Activated naive CD8-positive, alpha-beta T cell treated with anti-CD3 and anti-CD28 coated beads for 36 hours (primary cell): Measurements from ENCODE around the gene DCTN5. TPM values are rescaled to one million over a fixed set of nuclear protein-coding genes. Genes with fewer than 3 reads are reported as not detected.
A peak's percentile ranks its signal among the peaks of the same experiment; 100 is the strongest.

Experiments used
- DNase-seq: peaks from one replicate; pipeline ENCODE4 v3.0.0; 2021
- H3K27ac Mint-ChIP-seq: one replicate; pipeline ENCODE4 v1.8.0; 2022; ENCODE audit warnings: mild to moderate bottlenecking, moderate library complexity, mixed read lengths
- H3K27me3 Mint-ChIP-seq: one replicate; pipeline ENCODE4 v1.8.0; 2022; ENCODE audit warnings: mild to moderate bottlenecking, mixed read lengths
- H3K36me3 Mint-ChIP-seq: one replicate; pipeline ENCODE4 v1.8.0; 2021; ENCODE audit warnings: mild to moderate bottlenecking, mixed read lengths
- H3K4me1 Mint-ChIP-seq: one replicate; pipeline ENCODE4 v1.8.0; 2021; ENCODE audit warnings: mixed read lengths
- H3K4me3 Mint-ChIP-seq: one replicate; pipeline ENCODE4 v1.8.0; 2022; ENCODE audit warnings: mild to moderate bottlenecking, moderate library complexity, mixed read lengths
- H3K9me3 Mint-ChIP-seq: one replicate; pipeline ENCODE4 v1.8.0; 2022; ENCODE audit warnings: mixed read lengths
- total RNA-seq, 2 experiments: library from RNA; stranded (reverse); gene quantifications; one replicate each; pipeline ENCODE4 v1.2.3, GENCODE V29; 2021

Gene DCTN5
- total RNA-seq, 2 experiments from 2014 or later = 81.3 to 88.0 TPM

DNA sequence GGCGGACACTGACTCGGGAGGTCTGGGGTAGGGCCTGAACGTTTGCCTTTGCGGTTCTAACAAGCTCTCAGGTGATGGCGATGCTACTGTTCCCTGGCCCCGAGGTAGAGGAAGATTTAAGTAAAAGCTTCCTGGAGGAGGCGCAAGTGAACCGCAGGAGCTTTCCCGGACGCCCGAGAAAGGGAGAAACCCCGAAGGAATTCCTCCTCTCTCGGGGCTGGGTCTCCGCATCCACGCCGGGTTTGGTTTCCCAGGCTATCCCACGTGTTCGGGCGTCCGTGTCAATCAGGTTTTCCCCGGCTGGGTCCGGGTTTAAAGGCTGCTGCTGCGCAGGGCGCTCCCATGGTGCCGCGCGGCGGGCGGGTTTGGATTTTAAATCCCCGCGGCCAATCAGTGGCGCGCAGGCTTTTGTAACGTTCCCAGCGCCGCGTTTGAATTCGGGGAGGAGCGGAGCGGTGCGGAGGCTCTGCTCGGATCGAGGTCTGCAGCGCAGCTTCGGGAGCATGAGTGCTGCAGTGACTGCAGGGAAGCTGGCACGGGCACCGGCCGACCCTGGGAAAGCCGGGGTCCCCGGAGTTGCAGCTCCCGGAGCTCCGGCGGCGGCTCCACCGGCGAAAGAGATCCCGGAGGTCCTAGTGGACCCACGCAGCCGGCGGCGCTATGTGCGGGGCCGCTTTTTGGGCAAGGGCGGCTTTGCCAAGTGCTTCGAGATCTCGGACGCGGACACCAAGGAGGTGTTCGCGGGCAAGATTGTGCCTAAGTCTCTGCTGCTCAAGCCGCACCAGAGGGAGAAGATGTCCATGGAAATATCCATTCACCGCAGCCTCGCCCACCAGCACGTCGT lies 37.4 kb downstream of the DCTN5 start, which contains the start of gene PLK1:
TSS of gene PLK1 (plus strand) at position 460 of the 844 bp plus-strand sequence. CDS start at position 504, 44 bp downstream.
- Mint-ChIP-seq H3K27me3 (no peaks in the 10 kb centered on the region), H3K4me1 (peaks cover 9% of the 10 kb centered on the region), H3K9me3 (no peaks in the 10 kb centered on the region), H3K27ac (peak within 1 kb of the TSS; percentile 72), H3K4me3 (peak within 1 kb of the TSS; percentile 93), H3K36me3 (peaks cover 41% of the 10 kb centered on the region)
- DNase-seq = peak; percentile 86

DNA sequence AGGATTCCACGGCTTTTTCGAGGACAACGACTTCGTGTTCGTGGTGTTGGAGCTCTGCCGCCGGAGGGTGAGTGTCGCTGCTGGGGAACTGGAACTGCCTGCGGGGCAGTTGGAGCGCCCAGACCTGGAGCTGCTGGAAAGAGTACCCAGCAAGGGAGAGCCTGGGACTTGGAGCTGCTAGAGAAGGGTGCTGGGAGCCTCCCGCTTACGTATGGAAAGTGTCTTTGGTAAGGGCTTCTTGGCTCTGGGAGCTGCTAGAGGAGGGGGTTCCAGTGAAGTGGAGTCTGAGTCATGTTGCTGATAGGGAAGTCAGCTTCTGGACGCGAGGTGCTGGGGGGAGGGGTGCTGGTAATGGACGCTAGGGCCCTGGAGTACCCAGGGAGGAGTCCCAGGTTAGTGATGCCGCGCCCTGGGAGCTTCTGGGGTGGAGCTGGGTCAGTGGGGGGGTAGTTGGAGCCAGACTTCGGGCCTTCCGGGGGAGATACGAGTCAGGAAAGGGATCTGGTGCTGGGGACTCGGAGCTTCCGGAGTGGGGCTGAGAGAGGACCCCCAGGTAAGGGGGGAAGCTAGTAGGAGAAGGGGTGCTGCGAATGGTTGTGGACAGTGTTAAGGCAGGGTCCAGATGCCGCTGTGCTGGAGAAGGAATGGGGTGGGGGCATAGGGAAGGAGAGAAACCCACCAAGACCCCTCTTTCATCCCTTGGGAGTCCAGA lies 38.2 kb downstream of the DCTN5 start:
- Mint-ChIP-seq H3K4me1 (peaks cover 9% of the 10 kb centered on the region), H3K27ac (peak overlapping the region; percentile 58), H3K36me3 (peaks cover 44% of the 10 kb centered on the region), H3K9me3 (no peaks in the 10 kb centered on the region), H3K4me3 (peak overlapping the region; percentile 93), H3K27me3 (no peaks in the 10 kb centered on the region)
- DNase-seq = peak; percentile 17

- peaks cover 9% of the 10 kb centered on the region for H3K4me1 Mint-ChIP-seq
- DNase-seq = no peak
- peak overlapping the region; percentile 93 for H3K4me3 Mint-ChIP-seq
- H3K27me3 Mint-ChIP-seq = no peaks in the 10 kb centered on the region
- H3K36me3 Mint-ChIP-seq = peaks cover 42% of the 10 kb centered on the region
- no peaks in the 10 kb centered on the region for H3K9me3 Mint-ChIP-seq
- H3K27ac Mint-ChIP-seq = no peak overlapping the region
These were observed 38.7 kb downstream of the DCTN5 start for GRCh38 chr16:23679986-23680336.

DNA sequence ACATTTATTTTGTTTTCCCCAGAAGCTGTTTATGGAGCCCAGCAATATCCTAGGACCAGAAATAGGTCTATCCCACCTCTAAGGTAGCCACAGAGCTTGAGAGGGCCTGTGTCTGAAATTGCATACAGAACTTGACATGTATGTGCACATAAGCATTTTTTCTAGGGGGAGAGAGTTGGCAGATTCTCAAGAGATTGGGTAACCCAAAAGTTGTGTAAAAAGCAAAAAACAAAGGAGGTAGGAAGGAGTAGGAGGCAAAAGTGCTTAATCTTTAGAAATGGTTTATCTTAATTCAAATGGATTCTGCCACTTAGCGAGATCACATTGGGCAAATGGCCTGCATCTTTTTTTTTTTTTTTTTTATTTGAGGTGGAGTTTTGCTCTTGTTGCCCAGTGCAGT lies 40.9 kb downstream of the DCTN5 start:
- DNase-seq = no peak
- Mint-ChIP-seq H3K36me3 (peaks cover 42% of the 10 kb centered on the region), H3K9me3 (no peaks in the 10 kb centered on the region), H3K4me1 (peaks cover 8% of the 10 kb centered on the region), H3K4me3 (no peak overlapping the region), H3K27ac (no peak overlapping the region), H3K27me3 (no peaks in the 10 kb centered on the region)

GRCh38 chr16:23683487-23683886 lies 42.2 kb downstream of the DCTN5 start:
- Mint-ChIP-seq H3K27me3 (no peaks in the 10 kb centered on the region), H3K4me1 (peaks cover 5% of the 10 kb centered on the region), H3K4me3 (no peak overlapping the region), H3K27ac (no peak overlapping the region), H3K9me3 (no peaks in the 10 kb centered on the region), H3K36me3 (peaks cover 50% of the 10 kb centered on the region)
- no peak for DNase-seq

- H3K27ac Mint-ChIP-seq = no peak overlapping the region
- no peak overlapping the region for H3K4me3 Mint-ChIP-seq
- H3K27me3 Mint-ChIP-seq = no peaks in the 10 kb centered on the region
- H3K9me3 Mint-ChIP-seq = no peaks in the 10 kb centered on the region
- DNase-seq = no peak
- H3K36me3 Mint-ChIP-seq = peaks cover 40% of the 10 kb centered on the region
- H3K4me1 Mint-ChIP-seq = no peaks in the 10 kb centered on the region
These were observed 46.0 kb downstream of the DCTN5 start for GRCh38 chr16:23687034-23687808.

DNA sequence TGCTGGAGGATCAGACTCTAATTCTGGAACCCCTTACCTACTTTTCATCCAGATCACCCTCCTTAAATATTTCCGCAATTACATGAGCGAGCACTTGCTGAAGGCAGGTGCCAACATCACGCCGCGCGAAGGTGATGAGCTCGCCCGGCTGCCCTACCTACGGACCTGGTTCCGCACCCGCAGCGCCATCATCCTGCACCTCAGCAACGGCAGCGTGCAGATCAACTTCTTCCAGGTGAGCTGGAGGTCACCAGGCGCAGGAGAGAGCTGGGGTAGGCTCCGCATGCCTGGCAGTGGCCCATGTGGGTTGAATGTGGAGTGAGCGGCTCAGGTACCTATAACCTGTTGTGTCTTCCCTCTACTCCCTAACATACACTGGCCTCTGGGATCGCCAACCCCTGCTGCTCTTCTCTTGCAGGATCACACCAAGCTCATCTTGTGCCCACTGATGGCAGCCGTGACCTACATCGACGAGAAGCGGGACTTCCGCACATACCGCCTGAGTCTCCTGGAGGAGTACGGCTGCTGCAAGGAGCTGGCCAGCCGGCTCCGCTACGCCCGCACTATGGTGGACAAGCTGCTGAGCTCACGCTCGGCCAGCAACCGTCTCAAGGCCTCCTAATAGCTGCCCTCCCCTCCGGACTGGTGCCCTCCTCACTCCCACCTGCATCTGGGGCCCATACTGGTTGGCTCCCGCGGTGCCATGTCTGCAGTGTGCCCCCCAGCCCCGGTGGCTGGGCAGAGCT lies 48.3 kb downstream of the DCTN5 start:
- H3K9me3 Mint-ChIP-seq = no peaks in the 10 kb centered on the region
- no peaks in the 10 kb centered on the region for H3K4me1 Mint-ChIP-seq
- peaks cover 30% of the 10 kb centered on the region for H3K36me3 Mint-ChIP-seq
- H3K4me3 Mint-ChIP-seq = no peak overlapping the region
- DNase-seq = no peak
- H3K27me3 Mint-ChIP-seq = peaks cover 5% of the 10 kb centered on the region
- no peak overlapping the region for H3K27ac Mint-ChIP-seq

GRCh38 chr16:23690771-23691482 lies 49.7 kb downstream of the DCTN5 start:
- Mint-ChIP-seq H3K27me3 (peaks cover 11% of the 10 kb centered on the region), H3K27ac (no peak overlapping the region), H3K4me1 (peaks cover 2% of the 10 kb centered on the region), H3K4me3 (no peak overlapping the region), H3K36me3 (peaks cover 30% of the 10 kb centered on the region), H3K9me3 (no peaks in the 10 kb centered on the region)
- no peak for DNase-seq

- Mint-ChIP-seq H3K9me3 (no peaks in the 10 kb centered on the region), H3K27me3 (peaks cover 11% of the 10 kb centered on the region), H3K36me3 (peaks cover 30% of the 10 kb centered on the region), H3K27ac (no peak overlapping the region), H3K4me3 (no peak overlapping the region), H3K4me1 (peaks cover 2% of the 10 kb centered on the region)
- no peak for DNase-seq
These were observed 50.4 kb downstream of the DCTN5 start for GRCh38 chr16:23691483-23692189.

DNA sequence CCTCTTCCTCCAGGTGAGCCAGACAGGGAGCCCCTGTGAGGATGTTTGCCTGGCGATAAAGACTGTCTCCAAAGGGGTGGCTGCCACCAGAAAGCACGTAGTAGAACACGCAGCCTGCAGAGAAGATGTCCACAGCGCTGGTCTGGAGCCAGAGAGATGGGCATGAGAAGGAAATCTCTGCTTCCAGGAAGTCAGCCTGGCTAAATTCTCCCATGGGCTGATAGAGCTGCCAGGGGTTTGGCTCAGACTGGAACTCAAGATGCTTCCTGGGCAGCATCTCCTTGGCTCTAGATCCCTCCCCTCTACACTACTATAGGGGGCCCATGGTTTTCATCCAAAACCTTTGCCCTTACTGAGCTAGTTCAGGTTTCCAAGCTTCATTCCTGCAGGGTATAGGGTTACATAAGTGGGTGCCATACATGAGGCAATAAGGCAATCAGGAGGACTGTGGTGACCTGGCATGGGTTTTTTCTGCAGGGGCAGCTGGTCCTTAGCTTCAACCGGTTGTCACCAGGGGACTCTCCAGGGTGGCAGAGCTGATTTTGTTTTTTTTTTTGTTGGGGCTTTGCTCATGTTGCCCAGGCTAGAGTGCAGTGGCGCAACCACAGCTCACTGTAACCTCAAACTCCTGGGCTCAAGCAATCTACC lies 51.0 kb downstream of the DCTN5 start:
- H3K4me3 Mint-ChIP-seq = no peak overlapping the region
- no peak overlapping the region for H3K27ac Mint-ChIP-seq
- DNase-seq = no peak
- peaks cover 2% of the 10 kb centered on the region for H3K4me1 Mint-ChIP-seq
- H3K27me3 Mint-ChIP-seq = peaks cover 11% of the 10 kb centered on the region
- H3K36me3 Mint-ChIP-seq = peaks cover 26% of the 10 kb centered on the region
- H3K9me3 Mint-ChIP-seq = no peaks in the 10 kb centered on the region

DNA sequence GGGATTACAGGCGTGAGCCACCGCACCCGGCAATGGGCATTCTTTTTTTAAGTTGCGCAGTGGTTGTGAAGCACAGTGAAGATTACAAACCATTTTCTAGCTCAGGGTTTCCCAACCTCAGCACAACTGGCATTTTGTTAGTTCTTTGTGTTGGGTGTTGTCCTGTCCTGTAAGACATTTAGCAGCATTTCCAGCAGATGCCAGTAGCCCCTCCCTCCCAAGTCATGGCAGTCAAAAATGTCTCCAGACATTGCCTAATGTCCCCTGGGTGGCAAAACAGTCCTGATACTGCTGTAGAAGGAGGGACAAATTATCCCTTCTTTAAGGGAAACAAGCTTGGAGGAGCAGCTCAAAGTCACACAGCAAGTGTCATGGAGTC lies 53.0 kb downstream of the DCTN5 start:
- Mint-ChIP-seq H3K4me3 (no peak overlapping the region), H3K36me3 (peaks cover 10% of the 10 kb centered on the region), H3K4me1 (peaks cover 2% of the 10 kb centered on the region), H3K27me3 (peaks cover 11% of the 10 kb centered on the region), H3K9me3 (no peaks in the 10 kb centered on the region), H3K27ac (no peak overlapping the region)
- no peak for DNase-seq

- Mint-ChIP-seq H3K4me3 (no peak overlapping the region), H3K4me1 (peaks cover 2% of the 10 kb centered on the region), H3K27ac (no peak overlapping the region), H3K27me3 (peaks cover 11% of the 10 kb centered on the region), H3K36me3 (peaks cover 5% of the 10 kb centered on the region), H3K9me3 (no peaks in the 10 kb centered on the region)
- no peak for DNase-seq
These were observed 53.5 kb downstream of the DCTN5 start for GRCh38 chr16:23694644-23695373.

DNA sequence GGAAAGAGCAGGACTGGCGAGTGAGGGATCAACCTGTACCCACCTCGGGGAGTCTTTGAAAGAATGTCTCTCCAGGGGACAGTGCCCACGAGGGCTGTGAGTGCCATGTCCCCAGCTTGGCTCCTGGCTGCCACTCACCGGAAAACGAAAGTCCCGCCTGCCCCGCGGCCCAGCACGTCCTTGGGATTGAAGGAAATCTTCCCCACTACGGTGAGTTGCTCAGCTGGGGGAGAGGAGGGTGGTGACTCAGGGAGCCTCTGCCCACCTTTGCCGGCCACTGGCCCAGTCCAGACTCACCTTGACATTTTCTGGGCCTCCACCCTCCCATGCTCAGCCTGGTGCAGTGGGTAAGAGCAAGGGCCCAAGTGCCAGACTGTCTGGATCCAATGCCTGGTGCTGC lies 54.5 kb downstream of the DCTN5 start:
- Mint-ChIP-seq H3K4me1 (peaks cover 2% of the 10 kb centered on the region), H3K27me3 (peaks cover 11% of the 10 kb centered on the region), H3K9me3 (no peaks in the 10 kb centered on the region), H3K27ac (no peak overlapping the region), H3K4me3 (no peak overlapping the region), H3K36me3 (peaks cover 3% of the 10 kb centered on the region)
- no peak for DNase-seq
